Endothelial cell of umbilical vein (primary cell): ENCODE data around the gene COX8A.

Experiments used
- POLR2A ChIP-seq: IDR thresholded peaks from 2 replicates; pipeline ENCODE4 v1.6.1; 2012; ENCODE audit warnings: low read depth, mild to moderate bottlenecking, control low read depth, low read length
- POLR2AphosphoS5 ChIP-seq: IDR thresholded peaks from 2 replicates; pipeline ENCODE4 v1.6.1; 2012; ENCODE audit warnings: low read depth, mild to moderate bottlenecking, control low read depth, low read length, moderate library complexity; ENCODE audit not compliant: insufficient read depth
- TF ChIP-seq, protein P1 (sequence below), 2 donors: IDR thresholded peaks; 1 replicate in 1 of 2; 2 replicates in 1 of 2; pipeline ENCODE4 v1.5.1; 2011; ENCODE audit warnings: low read length in 2 of 2, mild to moderate bottlenecking in 2 of 2, moderate library complexity in 2 of 2, control low read depth in 1 of 2, inconsistent platforms in 1 of 2, low read depth in 1 of 2; ENCODE audit not compliant: insufficient read depth in 1 of 2; ENCODE audit errors: extremely low read depth in 1 of 2
- TF ChIP-seq, protein P2 (sequence below): IDR thresholded peaks from 2 replicates; pipeline ENCODE4 v1.6.1; 2011; ENCODE audit not compliant: insufficient read depth, insufficient read length

GRCh38 chr11:64000740-64001483 is 26.5 kb downstream of the COX8A start:
- TF ChIP-seq, protein P1, sequence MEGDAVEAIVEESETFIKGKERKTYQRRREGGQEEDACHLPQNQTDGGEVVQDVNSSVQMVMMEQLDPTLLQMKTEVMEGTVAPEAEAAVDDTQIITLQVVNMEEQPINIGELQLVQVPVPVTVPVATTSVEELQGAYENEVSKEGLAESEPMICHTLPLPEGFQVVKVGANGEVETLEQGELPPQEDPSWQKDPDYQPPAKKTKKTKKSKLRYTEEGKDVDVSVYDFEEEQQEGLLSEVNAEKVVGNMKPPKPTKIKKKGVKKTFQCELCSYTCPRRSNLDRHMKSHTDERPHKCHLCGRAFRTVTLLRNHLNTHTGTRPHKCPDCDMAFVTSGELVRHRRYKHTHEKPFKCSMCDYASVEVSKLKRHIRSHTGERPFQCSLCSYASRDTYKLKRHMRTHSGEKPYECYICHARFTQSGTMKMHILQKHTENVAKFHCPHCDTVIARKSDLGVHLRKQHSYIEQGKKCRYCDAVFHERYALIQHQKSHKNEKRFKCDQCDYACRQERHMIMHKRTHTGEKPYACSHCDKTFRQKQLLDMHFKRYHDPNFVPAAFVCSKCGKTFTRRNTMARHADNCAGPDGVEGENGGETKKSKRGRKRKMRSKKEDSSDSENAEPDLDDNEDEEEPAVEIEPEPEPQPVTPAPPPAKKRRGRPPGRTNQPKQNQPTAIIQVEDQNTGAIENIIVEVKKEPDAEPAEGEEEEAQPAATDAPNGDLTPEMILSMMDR (IDR thresholded peaks at IDR 0.05; ENCODE audit: extremely low read depth in 1 of 2, insufficient read depth in 1 of 2, low read depth in 1 of 2, low read length in 2 of 2): no peak
- TF ChIP-seq, protein P2, sequence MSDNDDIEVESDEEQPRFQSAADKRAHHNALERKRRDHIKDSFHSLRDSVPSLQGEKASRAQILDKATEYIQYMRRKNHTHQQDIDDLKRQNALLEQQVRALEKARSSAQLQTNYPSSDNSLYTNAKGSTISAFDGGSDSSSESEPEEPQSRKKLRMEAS: no peak
- TF ChIP-seq POLR2AphosphoS5 (peak; percentile 39), POLR2A (no peak)
